ENCODE data around the gene CTRL. TPM values are rescaled to one million over a fixed set of nuclear protein-coding genes. Genes with fewer than 3 reads are reported as not detected.
A peak's percentile ranks its signal among the peaks of the same experiment; 100 is the strongest.

Gene CTRL
- total RNA-seq, 2 donors from 2014 or later, result 0.54 to 2.5 TPM

- Histone ChIP-seq H3K9me3 (no peaks in the 10 kb centered on the region), H3K27ac (peak overlapping the region; percentile 73 to 87), H3K27me3 (replicated peaks; ENCODE audit: insufficient read depth) (no peaks in the 10 kb centered on the region), H3K4me3 (peak overlapping the region; percentile 46), H3K4me1 (ENCODE audit: control insufficient read depth in 1 of 2, low read depth in 2 of 2) (peaks cover 24 to 46% of the 10 kb centered on the region in 2 donors), H3K36me3 (no peaks in the 10 kb centered on the region)
- no peak for TF ChIP-seq CTCF (IDR thresholded peaks at IDR 0.05)
- ATAC-seq (ENCODE audit: insufficient number of reproducible peaks, low FRiP score, low read depth) (peak; percentile 87), DNase-seq (ENCODE audit: low spot score) (peak; percentile 78)
Observed at GRCh38 chr16:67897231-67897630, 34.4 kb downstream of the CTRL start.

DNA sequence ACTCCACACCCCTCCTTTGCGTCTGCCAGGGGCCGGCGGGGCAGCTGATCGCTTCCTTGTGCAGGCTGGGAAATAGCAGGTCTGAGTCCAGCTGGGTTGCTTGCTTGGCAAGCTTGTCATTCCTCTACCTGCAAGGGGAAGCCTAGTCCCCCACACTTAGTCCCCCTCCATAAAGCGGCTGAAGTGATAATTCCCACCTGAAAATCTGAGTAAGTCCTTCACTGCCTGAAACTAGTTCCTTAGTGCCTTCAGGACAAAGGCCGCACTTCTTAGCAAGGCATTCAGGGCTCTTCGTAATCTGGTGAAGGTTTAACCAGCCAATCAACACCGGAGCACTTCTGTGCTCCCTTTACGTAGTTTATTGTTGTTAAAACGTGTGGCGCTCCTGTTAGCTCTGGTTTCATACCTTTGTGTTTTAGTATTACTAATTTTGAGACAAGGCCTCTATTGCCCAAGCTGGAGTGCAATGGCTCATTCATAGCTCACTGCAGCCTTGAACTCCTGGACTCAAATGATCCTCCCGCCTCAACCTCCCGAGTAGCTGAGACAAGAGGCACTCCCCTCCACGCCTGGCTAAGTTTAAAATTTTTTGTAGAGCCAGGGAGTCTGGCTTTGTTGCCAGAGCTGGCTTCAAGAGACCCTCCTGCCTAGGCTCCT lies 37.8 kb downstream of the CTRL start:
- no peak for TF ChIP-seq CTCF (IDR thresholded peaks at IDR 0.05)
- DNase-seq (ENCODE audit: low spot score), result no peak
- Histone ChIP-seq H3K4me3 (peak overlapping the region; percentile 78), H3K9me3 (no peaks in the 10 kb centered on the region), H3K27me3 (replicated peaks; ENCODE audit: insufficient read depth) (no peaks in the 10 kb centered on the region), H3K4me1 (ENCODE audit: control insufficient read depth in 1 of 2, low read depth in 2 of 2) (peaks cover 24 to 49% of the 10 kb centered on the region in 2 donors), H3K36me3 (no peaks in the 10 kb centered on the region), H3K27ac (peak overlapping the region; percentile 87 to 91)
- ATAC-seq (ENCODE audit: insufficient number of reproducible peaks, low FRiP score, low read depth), result no peak

DNA sequence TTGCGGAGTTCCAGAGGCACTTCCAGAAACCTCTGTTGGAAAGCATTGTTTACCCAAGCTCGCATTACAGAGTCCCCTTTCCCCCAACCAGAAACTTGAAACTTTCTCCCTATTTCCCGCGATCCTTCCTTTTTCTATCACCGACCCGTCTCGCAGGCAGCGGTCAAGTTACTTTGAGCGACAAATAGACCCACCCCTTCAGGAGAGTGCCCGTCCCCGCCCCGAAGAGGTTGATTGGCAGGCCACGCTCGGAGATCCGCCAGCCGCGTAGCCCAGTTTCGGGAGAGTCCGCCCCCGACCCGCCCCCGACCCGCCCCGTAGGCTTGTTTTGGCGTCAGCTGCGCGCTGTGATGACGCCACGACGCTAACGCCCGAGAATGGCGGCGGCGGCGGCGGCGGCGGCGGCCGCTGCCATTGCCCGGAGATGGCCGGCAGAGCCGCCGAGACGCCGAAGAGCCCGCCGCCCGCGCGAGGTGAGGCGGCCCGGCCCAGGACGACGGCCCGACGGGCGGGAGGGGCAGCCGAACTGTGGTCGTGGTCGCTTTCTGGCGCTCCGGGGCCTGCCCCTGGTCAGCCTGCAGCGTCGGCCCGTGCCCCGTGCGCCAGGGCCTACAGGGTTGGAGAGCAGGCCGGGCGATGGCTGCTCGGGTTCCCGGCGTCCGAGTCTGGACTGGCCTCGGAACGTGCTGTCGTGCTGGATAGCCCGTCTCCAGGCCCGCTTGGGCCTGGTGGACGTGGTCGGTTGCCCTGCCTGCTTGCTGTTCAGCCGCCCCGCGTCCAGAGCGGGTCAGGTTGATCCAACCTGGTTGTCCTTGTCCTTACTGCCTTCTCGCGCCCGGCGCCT lies 38.5 kb downstream of the CTRL start, which contains the start of gene PSKH1:
Gene PSKH1 (plus strand): TSS at position 356 of the 844 bp plus-strand sequence. CDS start 15,496 bp downstream, outside the sequence.
- Histone ChIP-seq H3K4me1 (ENCODE audit: control insufficient read depth in 1 of 2, low read depth in 2 of 2) (peaks cover 24 to 48% of the 10 kb centered on the region in 2 donors), H3K9me3 (no peaks in the 10 kb centered on the region), H3K27me3 (replicated peaks; ENCODE audit: insufficient read depth) (no peaks in the 10 kb centered on the region), H3K27ac (peak within 1 kb of the TSS; percentile 87 to 91), H3K36me3 (no peaks in the 10 kb centered on the region), H3K4me3 (peak within 1 kb of the TSS; percentile 78)
- peak; percentile 85 for ATAC-seq (ENCODE audit: insufficient number of reproducible peaks, low FRiP score, low read depth)
- DNase-seq (ENCODE audit: low spot score), result peak; percentile 88
- TF ChIP-seq CTCF (IDR thresholded peaks at IDR 0.05), result no peak

DNA sequence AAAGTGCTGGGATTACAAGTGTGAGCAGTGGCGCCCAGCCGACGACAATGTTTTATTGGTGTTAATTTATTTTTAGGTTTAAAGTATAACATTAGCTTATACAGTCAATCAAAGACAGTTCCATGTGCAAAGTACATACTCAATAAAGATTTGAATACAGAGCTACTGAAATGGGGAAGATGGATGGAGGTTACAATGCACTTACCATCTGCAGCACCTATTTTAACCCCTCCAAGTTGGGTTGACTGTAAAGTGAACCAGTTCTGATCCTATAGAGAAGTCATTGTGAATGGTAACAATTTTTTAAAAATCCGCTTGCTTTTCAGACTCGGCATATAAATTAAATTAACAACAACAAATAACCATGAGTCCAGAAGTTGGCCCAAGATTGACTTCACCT lies 39.3 kb downstream of the CTRL start:
- no peaks in the 10 kb centered on the region for H3K27me3 ChIP-seq (replicated peaks; ENCODE audit: insufficient read depth)
- peak overlapping the region in 1 of 2 donors; percentile 87 for H3K27ac ChIP-seq
- DNase-seq (ENCODE audit: low spot score), result no peak
- H3K4me3 ChIP-seq, result peak overlapping the region; percentile 78
- no peak for TF ChIP-seq CTCF (IDR thresholded peaks at IDR 0.05)
- no peak for ATAC-seq (ENCODE audit: insufficient number of reproducible peaks, low FRiP score, low read depth)
- no peaks in the 10 kb centered on the region for H3K9me3 ChIP-seq
- H3K4me1 ChIP-seq (ENCODE audit: control insufficient read depth in 1 of 2, low read depth in 2 of 2), result peaks cover 17 to 41% of the 10 kb centered on the region in 2 donors
- no peaks in the 10 kb centered on the region for H3K36me3 ChIP-seq

- no peak overlapping the region for H3K27ac ChIP-seq
- H3K9me3 ChIP-seq, result no peaks in the 10 kb centered on the region
- TF ChIP-seq CTCF (IDR thresholded peaks at IDR 0.05), result no peak
- peaks cover 9 to 23% of the 10 kb centered on the region in 2 donors for H3K4me1 ChIP-seq (ENCODE audit: control insufficient read depth in 1 of 2, low read depth in 2 of 2)
- no peak for DNase-seq (ENCODE audit: low spot score)
- H3K4me3 ChIP-seq, result no peak overlapping the region
- no peak for ATAC-seq (ENCODE audit: insufficient number of reproducible peaks, low FRiP score, low read depth)
- H3K27me3 ChIP-seq (replicated peaks; ENCODE audit: insufficient read depth), result no peaks in the 10 kb centered on the region
- H3K36me3 ChIP-seq, result no peaks in the 10 kb centered on the region
Observed at GRCh38 chr16:67888331-67888730, 43.3 kb downstream of the CTRL start.

Measured in thoracic aorta (tissue), 2 donors.